Measurements from ENCODE around the gene ZNF205. TPM values are rescaled to one million over a fixed set of nuclear protein-coding genes. Genes with fewer than 3 reads are reported as not detected.
A peak's percentile ranks its signal among the peaks of the same experiment; 100 is the strongest.

Gene ZNF205
- polyA plus RNA-seq, 3 donors: 1.0 to 6.7 (median 1.3) TPM

GRCh38 chr16:3157229-3158025, 45.0 kb downstream of the ZNF205 start:
- under 1% methylated on average over 53 of the region's 59 CpGs for WGBS (ENCODE audit: insufficient coverage)

More at GRCh38 chr16:3157229-3158025, 45.0 kb downstream of the ZNF205 start:
- Mint-ChIP-seq H3K9me3 (peaks cover 0 to 44% (median 23%) of the 10 kb centered on the region in 7 donors), H3K4me1 (peaks cover 37% of the 10 kb centered on the region), H3K4me3 (peak overlapping the region; percentile 87 to 96), H3K27me3 (ENCODE audit: low read depth in 3 of 3) (peaks cover 79 to 95% (median 90%) of the 10 kb centered on the region in 3 donors), H3K27ac (peak overlapping the region in 5 of 7 donors; percentile 27 to 72 (median 54)), H3K36me3 (peaks cover 9 to 20% of the 10 kb centered on the region in 2 donors)
- H3K9ac ChIP-seq (ENCODE audit: insufficient read depth, low read length, poor library complexity, severe bottlenecking): peak overlapping the region; percentile 63
- peak; percentile 66 to 81 (median 66) for DNase-seq
- H3K36me3 ChIP-seq (replicated peaks in 1 of 2; ENCODE audit: control insufficient read depth in 1 of 2, insufficient read depth in 2 of 2, low read length in 2 of 2): no peaks in the 10 kb centered on the region
- H3K27ac ChIP-seq (ENCODE audit: low read depth in 1 of 2, low read length in 2 of 2): no peak overlapping the region
- H3K27me3 ChIP-seq (ENCODE audit: control insufficient read depth in 2 of 2, insufficient read depth in 2 of 2, low read length in 2 of 2): peaks cover 5 to 80% of the 10 kb centered on the region in 2 donors
- H2AFZ ChIP-seq (ENCODE audit: insufficient read depth, low read depth, low read length, poor library complexity, severe bottlenecking): peak overlapping the region; percentile 92
- no peaks in the 10 kb centered on the region for H4K20me1 ChIP-seq (ENCODE audit: insufficient read depth, low read length)
- peaks cover 30 to 34% of the 10 kb centered on the region in 2 donors for H3K4me1 ChIP-seq (ENCODE audit: control insufficient read depth in 1 of 2, insufficient read depth in 2 of 2, low read length in 2 of 2)
- no peaks in the 10 kb centered on the region for H3K9me3 ChIP-seq (replicated peaks in 1 of 2; ENCODE audit: control insufficient read depth in 1 of 2, insufficient read depth in 1 of 2, low read length in 2 of 2)
- peak overlapping the region; percentile 98 for H3K4me2 ChIP-seq (replicated peaks; ENCODE audit: extremely low read depth, low read length, poor library complexity, severe bottlenecking)
- H3K4me3 ChIP-seq (replicated peaks in 1 of 3; ENCODE audit: low read depth in 2 of 3, low read length in 3 of 3): peak overlapping the region; percentile 50 to 89 (median 76)
- intact Hi-C loops (cut with micrococcal nuclease): loop anchor here in 1 of 2 donors (10.0 kb wide), 2 partner anchors 53 to 297 kb away; no protein-coding TSS in a partner anchor
- H3K79me2 ChIP-seq (ENCODE audit: insufficient read depth, low read length): no peaks in the 10 kb centered on the region
- TF ChIP-seq CTCF (IDR thresholded peaks at IDR 0.05): no peak
